Sigmoid colon (tissue), 7 donors: ENCODE data around the gene USP25. TPM values are rescaled to one million over a fixed set of nuclear protein-coding genes. Genes with fewer than 3 reads are reported as not detected.

Experiments
- DNase-seq: peaks from one replicate; pipeline ENCODE4 v3.0.0-alpha.2; 2019
- H3K27ac ChIP-seq, 4 donors: fragments of 200-600 bp; sonication (generic); one replicate each; pipeline ENCODE4 v1.5.1; 2016 to 2019; ENCODE audit warnings: mild to moderate bottlenecking in 1 of 4
- H3K27me3 ChIP-seq, 3 donors: fragments of 200-600 bp; sonication (generic); one replicate each; pipeline ENCODE4 v1.5.1; 2019; ENCODE audit warnings: mild to moderate bottlenecking in 1 of 3
- H3K36me3 ChIP-seq, 4 donors: fragments of 200-600 bp; sonication (generic); one replicate each; pipeline ENCODE4 v1.5.1; 2016 to 2019
- H3K4me1 ChIP-seq, 4 donors: fragments of 200-600 bp; sonication (generic); one replicate each; pipeline ENCODE4 v1.5.1; 2017 to 2019
- H3K4me3 ChIP-seq, 4 donors: fragments of 200-600 bp; sonication (generic); one replicate each; pipeline ENCODE4 v1.5.1; 2017 to 2019; ENCODE audit warnings: mild to moderate bottlenecking in 2 of 4, moderate library complexity in 1 of 4
- H3K9me3 ChIP-seq, 4 donors: fragments of 200-600 bp in 3 of 4; sonication (generic) in 3 of 4; one replicate each; pipeline versions ENCODE4 v1.5.1 to v1.6.1; 2013 to 2019
- CTCF ChIP-seq, 4 experiments: fragments of 450-650 bp in 3 of 4; fragments of 200-600 bp in 1 of 4; IDR thresholded peaks; one replicate each; pipeline ENCODE4 v1.5.1; 2016 to 2019; ENCODE audit warnings: antibody characterized with exemption in 4 of 4, mild to moderate bottlenecking in 3 of 4, moderate library complexity in 2 of 4
- EP300 ChIP-seq, 4 donors: sonication (generic); formaldehyde crosslinking; IDR thresholded peaks; one replicate each; pipeline ENCODE4 v1.6.1; 2017; ENCODE audit warnings: antibody characterized with exemption in 4 of 4
- POLR2A ChIP-seq, 2 donors: fragments of 450-650 bp; IDR thresholded peaks; one replicate each; pipeline ENCODE4 v1.6.1; 2016; ENCODE audit warnings: antibody characterized with exemption in 2 of 2, mild to moderate bottlenecking in 2 of 2, moderate library complexity in 2 of 2
- POLR2AphosphoS5 ChIP-seq, 4 donors: sonication (generic); formaldehyde crosslinking; IDR thresholded peaks; one replicate each; pipeline ENCODE4 v1.6.1; 2017; ENCODE audit warnings: antibody characterized with exemption in 4 of 4
- WGBS, 2 donors: extraction: QIAGEN DNeasy Blood & Tissue Kit; methylation state at CpG; one replicate each; pipeline ENCODE4 v1.1.7; 2013; 5-methylcytosine and 5-hydroxymethylcytosine counted together
- intact Hi-C: fragments of 100-400 bp; cut with DNase I; formaldehyde crosslinking; loops from one replicate; pipeline ENCODE4 v1.15.1; 2023
- polyA plus RNA-seq, 3 donors: library from polyadenylated mRNA; stranded (reverse); fragments of 200-250 nt; gene quantifications; one replicate each; pipeline ENCODE4 v1.2.3, GENCODE V29; 2013
- total RNA-seq, 4 donors: library from RNA; depleted of rRNA; stranded (reverse); fragments of >200 nt; gene quantifications; one replicate each; pipeline ENCODE4 v1.1.0, GENCODE V29; 2016
- donor health status: healthy with polysubstance abuse.
- donor health status: Bipolar disorder and iron deficiency.
- donor health status: healthy.

USP25 gene
- total and polyA plus RNA-seq, 7 donors = 10.2 to 54.0 (median 37.9) TPM

GRCh38 chr21:15742052-15742670, 12.4 kb downstream of the USP25 start:
- Histone ChIP-seq H3K4me3 (no peak overlapping the region), H3K9me3 (no peaks in the 10 kb centered on the region), H3K27ac (no peak overlapping the region), H3K27me3 (no peaks in the 10 kb centered on the region), H3K36me3 (no peaks in the 10 kb centered on the region), H3K4me1 (peaks cover 0 to 50% (median 39%) of the 10 kb centered on the region in 4 donors)
- no peak for TF ChIP-seq POLR2AphosphoS5 (IDR thresholded peaks at IDR 0.05)
- TF ChIP-seq CTCF (IDR thresholded peaks at IDR 0.05) = no peak
- TF ChIP-seq EP300 (IDR thresholded peaks at IDR 0.05) = no peak
- TF ChIP-seq POLR2A (IDR thresholded peaks at IDR 0.05) = no peak
- no peak for DNase-seq
- WGBS, 2 donors = 76 to 82% methylated on average over 4 of the region's 4 CpGs
- intact Hi-C loops = no loop called here

GRCh38 chr21:15742694-15743093, 12.9 kb downstream of the USP25 start:
- intact Hi-C loops = no loop called here
- no peaks in the 10 kb centered on the region for H3K27me3 ChIP-seq
- peaks cover 0 to 50% (median 39%) of the 10 kb centered on the region in 4 donors for H3K4me1 ChIP-seq
- no peak overlapping the region for H3K4me3 ChIP-seq
- TF ChIP-seq CTCF (IDR thresholded peaks at IDR 0.05) (no peak), POLR2A (IDR thresholded peaks at IDR 0.05) (no peak)
- H3K9me3 ChIP-seq = no peaks in the 10 kb centered on the region
- no peak for DNase-seq
- WGBS, 2 donors = 97 to 98% methylated on average over 13 of the region's 13 CpGs
- no peak overlapping the region for H3K27ac ChIP-seq
- no peaks in the 10 kb centered on the region for H3K36me3 ChIP-seq

GRCh38 chr21:15743593-15743992, 13.8 kb downstream of the USP25 start:
- Histone ChIP-seq H3K9me3 (no peaks in the 10 kb centered on the region), H3K27me3 (no peaks in the 10 kb centered on the region), H3K36me3 (no peaks in the 10 kb centered on the region), H3K4me3 (no peak overlapping the region), H3K27ac (no peak overlapping the region), H3K4me1 (peaks cover 0 to 55% (median 46%) of the 10 kb centered on the region in 4 donors)
- no peak for TF ChIP-seq POLR2A (IDR thresholded peaks at IDR 0.05)
- TF ChIP-seq POLR2AphosphoS5 (IDR thresholded peaks at IDR 0.05) = no peak
- no peak for TF ChIP-seq EP300 (IDR thresholded peaks at IDR 0.05)
- no peak for TF ChIP-seq CTCF (IDR thresholded peaks at IDR 0.05)
- no peak for DNase-seq
- 98% methylated on average over 4 of the region's 4 CpGs for WGBS, 2 donors
- intact Hi-C loops = no loop called here

GRCh38 chr21:15744926-15745325, 15.1 kb downstream of the USP25 start:
- Histone ChIP-seq H3K4me3 (no peak overlapping the region), H3K36me3 (no peaks in the 10 kb centered on the region), H3K27ac (no peak overlapping the region), H3K9me3 (no peaks in the 10 kb centered on the region), H3K4me1 (peaks cover 0 to 55% (median 51%) of the 10 kb centered on the region in 4 donors), H3K27me3 (no peaks in the 10 kb centered on the region)
- TF ChIP-seq CTCF (IDR thresholded peaks at IDR 0.05) = no peak
- TF ChIP-seq EP300 (IDR thresholded peaks at IDR 0.05) = no peak
- TF ChIP-seq POLR2A (IDR thresholded peaks at IDR 0.05) = no peak
- no peak for TF ChIP-seq POLR2AphosphoS5 (IDR thresholded peaks at IDR 0.05)
- DNase-seq = no peak
- 75 to 76% methylated on average over 4 of the region's 4 CpGs for WGBS, 2 donors
- intact Hi-C loops = no loop called here

GRCh38 chr21:15748586-15748985, 18.8 kb downstream of the USP25 start:
- Histone ChIP-seq H3K4me1 (peaks cover 0 to 61% (median 49%) of the 10 kb centered on the region in 4 donors), H3K27me3 (no peaks in the 10 kb centered on the region), H3K27ac (no peak overlapping the region), H3K4me3 (no peak overlapping the region), H3K36me3 (no peaks in the 10 kb centered on the region), H3K9me3 (no peaks in the 10 kb centered on the region)
- intact Hi-C loops = no loop called here
- TF ChIP-seq POLR2A (IDR thresholded peaks at IDR 0.05) = no peak
- TF ChIP-seq EP300 (IDR thresholded peaks at IDR 0.05) = no peak
- TF ChIP-seq CTCF (IDR thresholded peaks at IDR 0.05) = no peak
- TF ChIP-seq POLR2AphosphoS5 (IDR thresholded peaks at IDR 0.05) = no peak
- WGBS, 2 donors = 51 to 62% methylated on average over 1 of the region's 1 CpG
- DNase-seq = no peak
